OCI-LY3 (cell line): ENCODE results near the gene GRID1.

Source experiments
- H2AFZ ChIP-seq: fragments of 200-600, 300-600 bp; shearing (Covaris generic); 2 replicates; pipeline ENCODE4 v1.6.0; 2014; ENCODE audit warnings: antibody characterized with exemption, low read depth, low read length
- H3K27ac ChIP-seq: fragments of 200-600, 300-600 bp; sonication (generic); 2 replicates; pipeline ENCODE4 v1.5.1; 2014; ENCODE audit warnings: mild to moderate bottlenecking, low read length, moderate library complexity, mixed read lengths
- H3K27me3 ChIP-seq: fragments of 200-600, 300-600 bp; sonication (generic); 2 replicates; pipeline ENCODE4 v1.6.1; 2014; ENCODE audit warnings: low read depth, low read length, mixed read lengths
- H3K36me3 ChIP-seq: fragments of 200-600, 300-600 bp; sonication (generic); replicated peaks from 2 replicates; pipeline ENCODE3; 2014; ENCODE audit warnings: low read depth, low read length, mixed read lengths
- H3K4me1 ChIP-seq: fragments of 300-600, 200-600 bp; sonication (generic); 2 replicates; pipeline ENCODE4 v1.6.1; 2014; ENCODE audit warnings: low read length, mixed read lengths
- H3K4me2 ChIP-seq: fragments of 200-600, 300-600 bp; sonication (generic); 2 replicates; pipeline ENCODE4 v1.6.1; 2014; ENCODE audit warnings: low read length, mixed read lengths
- H3K4me3 ChIP-seq: fragments of 300-600, 200-600 bp; sonication (generic); 2 replicates; pipeline ENCODE4 v1.5.1; 2014; ENCODE audit warnings: antibody characterized with exemption, mild to moderate bottlenecking, low read length, moderate library complexity
- H3K79me2 ChIP-seq: fragments of 300-600, 200-600 bp; shearing (Covaris generic); 2 replicates; pipeline ENCODE4 v1.6.1; 2014; ENCODE audit warnings: mild to moderate bottlenecking, low read length, mixed read lengths
- H3K9ac ChIP-seq: fragments of 300-600, 200-600 bp; shearing (Covaris generic); 2 replicates; pipeline ENCODE4 v1.6.0; 2014; ENCODE audit warnings: mild to moderate bottlenecking, low read length, moderate library complexity
- H3K9me3 ChIP-seq: fragments of 200-600, 300-600 bp; shearing (Covaris generic); 2 replicates; pipeline ENCODE4 v1.6.1; 2014; ENCODE audit warnings: low read length, mixed read lengths; ENCODE audit not compliant: insufficient read depth
- H4K20me1 ChIP-seq: fragments of 200-600, 300-600 bp; sonication (generic); 2 replicates; pipeline ENCODE4 v1.6.1; 2016; ENCODE audit warnings: low read length, mixed read lengths; ENCODE audit not compliant: insufficient read depth
- CTCF ChIP-seq: fragments of 200-600, 300-600 bp; sonication (generic); IDR thresholded peaks from 2 replicates; pipeline ENCODE4 v1.5.1; 2014; ENCODE audit warnings: antibody characterized with exemption, low read length, low read depth
- EZH2phosphoT487 ChIP-seq: fragments of 200-600 bp; shearing (Covaris generic); IDR thresholded peaks from 2 replicates; pipeline ENCODE4 v1.6.1; 2018; ENCODE audit warnings: antibody characterized with exemption, mixed run types, low read depth

GRID1 gene

DNA sequence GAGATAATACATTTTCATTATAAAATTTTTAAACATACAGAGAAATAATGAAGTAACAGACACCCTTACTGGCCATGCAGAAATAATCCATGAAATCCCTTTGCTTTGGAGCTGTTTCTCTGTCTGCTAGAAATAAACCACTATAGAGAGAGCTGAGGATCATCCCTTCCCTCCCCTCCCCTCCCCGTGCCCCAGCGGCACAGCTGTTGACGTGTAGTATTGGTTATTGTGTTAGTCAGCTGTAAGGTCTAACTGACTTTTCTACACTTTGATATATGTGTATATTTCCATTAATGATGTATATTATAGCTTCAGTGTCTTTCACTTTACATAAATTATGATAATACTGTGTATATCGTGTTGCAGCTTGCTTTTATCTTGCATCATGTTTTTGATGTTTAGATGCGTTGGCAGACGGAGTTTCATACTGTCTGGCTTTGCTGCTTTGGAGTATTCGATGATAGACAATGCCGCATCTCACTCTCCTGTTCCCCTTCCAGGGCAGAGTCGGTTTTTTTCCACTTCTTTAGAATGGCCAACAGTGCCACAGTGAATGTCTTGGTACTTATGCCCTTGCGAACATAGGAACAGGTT lies 27.4 kb upstream of the GRID1 start:
- no peak for TF ChIP-seq EZH2phosphoT487
- no peak for TF ChIP-seq CTCF
- H3K9me3 ChIP-seq: no peaks in the 10 kb centered on the region
- no peaks in the 10 kb centered on the region for H3K79me2 ChIP-seq
- no peak overlapping the region for H3K27ac ChIP-seq
- peak overlapping the region; percentile 87 for H3K4me2 ChIP-seq
- peak overlapping the region; percentile 75; the same call in 1 of the 2 replicates for H3K4me3 ChIP-seq
- H3K4me1 ChIP-seq: peaks cover 42% of the 10 kb centered on the region
- no peak overlapping the region for H3K9ac ChIP-seq
- H4K20me1 ChIP-seq: no peaks in the 10 kb centered on the region
- H2AFZ ChIP-seq: no peak overlapping the region
- no peaks in the 10 kb centered on the region for H3K27me3 ChIP-seq
- H3K36me3 ChIP-seq: no peaks in the 10 kb centered on the region

DNA sequence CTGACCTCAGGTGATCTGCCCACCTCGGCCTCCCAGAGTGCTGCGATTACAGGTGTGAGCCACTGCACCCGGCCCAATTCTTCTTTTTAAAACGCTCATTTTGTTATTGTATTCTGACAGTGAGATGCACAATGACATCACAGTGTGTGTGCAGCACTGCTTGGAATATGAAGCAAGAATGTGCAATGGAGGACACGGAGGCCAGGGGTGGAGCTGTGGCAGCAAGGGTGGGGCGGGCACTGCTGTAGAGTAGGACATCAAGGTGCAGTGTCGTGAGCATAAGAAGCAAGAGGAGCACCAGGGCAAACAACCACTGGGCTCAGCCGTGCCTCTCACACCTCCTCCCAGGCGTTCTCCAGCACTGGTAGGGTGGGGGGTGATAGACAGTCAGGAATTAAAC lies 26.8 kb upstream of the GRID1 start:
- peak overlapping the region; percentile 87 for H3K4me2 ChIP-seq
- peak overlapping the region; percentile 75; the same call in 1 of the 2 replicates for H3K4me3 ChIP-seq
- H3K36me3 ChIP-seq: no peaks in the 10 kb centered on the region
- peak overlapping the region; percentile 34; the same call in 1 of the 2 replicates for H3K27ac ChIP-seq
- H3K9ac ChIP-seq: no peak overlapping the region
- H3K9me3 ChIP-seq: no peaks in the 10 kb centered on the region
- peaks cover 42% of the 10 kb centered on the region for H3K4me1 ChIP-seq
- H2AFZ ChIP-seq: no peak overlapping the region
- H3K27me3 ChIP-seq: no peaks in the 10 kb centered on the region
- H3K79me2 ChIP-seq: no peaks in the 10 kb centered on the region
- no peak for TF ChIP-seq CTCF
- TF ChIP-seq EZH2phosphoT487: no peak
- H4K20me1 ChIP-seq: no peaks in the 10 kb centered on the region

GRCh38 chr10:86392723-86393094 lies 26.1 kb upstream of the GRID1 start:
- H3K36me3 ChIP-seq: no peaks in the 10 kb centered on the region
- H3K79me2 ChIP-seq: no peaks in the 10 kb centered on the region
- H3K9me3 ChIP-seq: no peaks in the 10 kb centered on the region
- H3K9ac ChIP-seq: peak overlapping the region; percentile 35; the same call in 1 of the 2 replicates
- H4K20me1 ChIP-seq: no peaks in the 10 kb centered on the region
- H3K27ac ChIP-seq: peak overlapping the region; percentile 34; the same call in 1 of the 2 replicates
- peak overlapping the region; percentile 75 for H3K4me3 ChIP-seq
- peak overlapping the region; percentile 87 for H3K4me2 ChIP-seq
- H3K27me3 ChIP-seq: no peaks in the 10 kb centered on the region
- peak overlapping the region; percentile 51 for H2AFZ ChIP-seq
- peaks cover 42% of the 10 kb centered on the region for H3K4me1 ChIP-seq
- TF ChIP-seq CTCF (no peak), EZH2phosphoT487 (no peak)

DNA sequence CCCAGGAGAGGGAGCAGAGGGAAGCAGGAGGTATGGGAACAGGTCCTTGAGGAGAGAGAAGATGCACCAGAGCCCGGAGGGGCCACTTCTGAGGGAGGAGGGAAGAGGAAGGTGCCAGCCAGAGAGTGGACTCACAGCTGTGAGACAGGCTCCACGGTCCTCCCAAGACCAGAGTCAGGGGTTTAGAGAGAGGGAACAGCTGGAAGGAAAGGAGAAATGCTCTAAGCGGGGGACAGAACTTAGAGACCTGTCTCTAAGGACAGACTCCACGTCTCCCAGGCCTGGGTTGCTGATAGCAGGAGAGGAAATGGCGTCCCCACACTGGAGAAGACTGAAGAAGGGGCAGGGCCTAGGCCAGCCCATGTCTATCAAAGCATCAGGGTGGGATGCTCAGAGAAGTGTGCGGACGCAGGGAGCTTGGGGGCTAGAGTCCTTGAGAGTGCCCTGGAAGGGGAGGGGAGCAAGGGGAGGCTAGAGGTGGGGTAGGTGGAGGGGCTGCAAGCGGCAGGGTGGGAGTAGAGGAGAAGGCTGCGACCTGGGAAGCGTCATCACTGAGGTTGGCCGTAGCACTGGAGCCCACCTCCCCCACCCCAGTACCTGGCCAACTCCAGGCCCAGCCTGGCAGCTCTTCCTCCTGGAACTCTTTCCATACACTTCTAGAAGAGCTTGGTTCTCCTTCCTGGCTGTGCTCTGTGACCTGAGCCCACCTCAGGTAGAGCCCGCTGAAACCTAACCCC lies 25.6 kb upstream of the GRID1 start:
- no peaks in the 10 kb centered on the region for H3K79me2 ChIP-seq
- peaks cover 42% of the 10 kb centered on the region for H3K4me1 ChIP-seq
- H3K9me3 ChIP-seq: no peaks in the 10 kb centered on the region
- H4K20me1 ChIP-seq: no peaks in the 10 kb centered on the region
- peak overlapping the region; percentile 87 for H3K4me2 ChIP-seq
- H3K36me3 ChIP-seq: no peaks in the 10 kb centered on the region
- peak overlapping the region; percentile 34; the same call in 1 of the 2 replicates for H3K27ac ChIP-seq
- peak overlapping the region; percentile 75 for H3K4me3 ChIP-seq
- no peak for TF ChIP-seq CTCF
- TF ChIP-seq EZH2phosphoT487: no peak
- H3K9ac ChIP-seq: peak overlapping the region; percentile 35; the same call in 1 of the 2 replicates
- no peaks in the 10 kb centered on the region for H3K27me3 ChIP-seq
- peak overlapping the region; percentile 51 for H2AFZ ChIP-seq
